ENCODE measurements around the gene CD27. TPM values are rescaled to one million over a fixed set of nuclear protein-coding genes. Genes with fewer than 3 reads are reported as not detected.

The CD27 gene
- 1.2 TPM for total RNA-seq

GRCh38 chr12:6444704-6445688, at the start of gene CD27:
Gene CD27, plus strand, starts transcription at chr12:6444955. Its CDS starts 141 bp downstream, at chr12:6445096.
- H3K36me3 ChIP-seq = no peaks in the 10 kb centered on the region
- no peaks in the 10 kb centered on the region for H3K27me3 ChIP-seq
- TF ChIP-seq POLR2AphosphoS5 (IDR thresholded peaks at IDR 0.05; ENCODE audit: insufficient read depth in 1 of 2, low read depth in 1 of 2) (no peak), POLR2A (IDR thresholded peaks at IDR 0.05) (no peak)
- TF ChIP-seq, protein P1, sequence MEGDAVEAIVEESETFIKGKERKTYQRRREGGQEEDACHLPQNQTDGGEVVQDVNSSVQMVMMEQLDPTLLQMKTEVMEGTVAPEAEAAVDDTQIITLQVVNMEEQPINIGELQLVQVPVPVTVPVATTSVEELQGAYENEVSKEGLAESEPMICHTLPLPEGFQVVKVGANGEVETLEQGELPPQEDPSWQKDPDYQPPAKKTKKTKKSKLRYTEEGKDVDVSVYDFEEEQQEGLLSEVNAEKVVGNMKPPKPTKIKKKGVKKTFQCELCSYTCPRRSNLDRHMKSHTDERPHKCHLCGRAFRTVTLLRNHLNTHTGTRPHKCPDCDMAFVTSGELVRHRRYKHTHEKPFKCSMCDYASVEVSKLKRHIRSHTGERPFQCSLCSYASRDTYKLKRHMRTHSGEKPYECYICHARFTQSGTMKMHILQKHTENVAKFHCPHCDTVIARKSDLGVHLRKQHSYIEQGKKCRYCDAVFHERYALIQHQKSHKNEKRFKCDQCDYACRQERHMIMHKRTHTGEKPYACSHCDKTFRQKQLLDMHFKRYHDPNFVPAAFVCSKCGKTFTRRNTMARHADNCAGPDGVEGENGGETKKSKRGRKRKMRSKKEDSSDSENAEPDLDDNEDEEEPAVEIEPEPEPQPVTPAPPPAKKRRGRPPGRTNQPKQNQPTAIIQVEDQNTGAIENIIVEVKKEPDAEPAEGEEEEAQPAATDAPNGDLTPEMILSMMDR (IDR thresholded peaks at IDR 0.05) = no peak
- peak within 1 kb of the TSS in 1 of 2 donors; percentile 15 for H3K4me3 ChIP-seq
- intact Hi-C loops (cut with DNase I) = no loop called here
- no peak for DNase-seq (ENCODE audit: extremely low spot score in 2 of 2)
- H3K4me1 ChIP-seq = peaks cover 9% of the 10 kb centered on the region
- no peak within 1 kb of the TSS for H3K27ac ChIP-seq
- no peaks in the 10 kb centered on the region for H3K9me3 ChIP-seq

DNA sequence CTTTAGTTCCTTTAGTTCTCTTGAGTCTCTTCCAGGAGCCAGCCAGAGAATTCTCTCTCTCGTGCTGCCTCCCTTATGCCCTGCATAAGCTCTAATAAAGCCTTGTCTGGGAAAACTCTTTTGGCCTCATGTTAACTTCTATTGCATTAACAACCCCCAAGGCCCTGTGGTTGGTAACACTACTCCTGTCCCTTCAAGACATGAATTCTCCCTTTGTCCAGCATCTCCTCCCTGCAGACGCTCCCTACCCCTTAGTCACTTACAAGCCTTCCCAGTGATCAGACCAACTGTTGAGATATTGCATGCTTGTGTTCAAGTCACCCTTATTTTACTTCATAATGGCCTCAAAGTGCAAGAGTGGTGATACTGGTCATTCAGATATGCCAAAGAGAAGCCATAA, 48.7 kb upstream of the CD27 start:
- no peaks in the 10 kb centered on the region for H3K9me3 ChIP-seq
- intact Hi-C loops (cut with DNase I) = no loop called here
- H3K27me3 ChIP-seq = no peaks in the 10 kb centered on the region
- no peaks in the 10 kb centered on the region for H3K36me3 ChIP-seq
- no peak for TF ChIP-seq POLR2A (IDR thresholded peaks at IDR 0.05)
- TF ChIP-seq, protein P1 (IDR thresholded peaks at IDR 0.05) = no peak
- TF ChIP-seq POLR2AphosphoS5 (IDR thresholded peaks at IDR 0.05; ENCODE audit: insufficient read depth in 1 of 2, low read depth in 1 of 2) = no peak
- peaks cover 12% of the 10 kb centered on the region for H3K4me1 ChIP-seq
- H3K27ac ChIP-seq = no peak overlapping the region
- no peak for DNase-seq (ENCODE audit: extremely low spot score in 2 of 2)
- H3K4me3 ChIP-seq = no peak overlapping the region

GRCh38 chr12:6399884-6400644, 44.7 kb upstream of the CD27 start:
- TF ChIP-seq POLR2A (IDR thresholded peaks at IDR 0.05) = no peak
- TF ChIP-seq POLR2AphosphoS5 (IDR thresholded peaks at IDR 0.05; ENCODE audit: insufficient read depth in 1 of 2, low read depth in 1 of 2) = no peak
- TF ChIP-seq, protein P1 (IDR thresholded peaks at IDR 0.05) = no peak
- Histone ChIP-seq H3K27me3 (no peaks in the 10 kb centered on the region), H3K36me3 (no peaks in the 10 kb centered on the region), H3K9me3 (no peaks in the 10 kb centered on the region), H3K4me1 (no peaks in the 10 kb centered on the region), H3K27ac (no peak overlapping the region), H3K4me3 (no peak overlapping the region)
- intact Hi-C loops (cut with DNase I) = no loop called here
- no peak for DNase-seq (ENCODE audit: extremely low spot score in 2 of 2)

DNA sequence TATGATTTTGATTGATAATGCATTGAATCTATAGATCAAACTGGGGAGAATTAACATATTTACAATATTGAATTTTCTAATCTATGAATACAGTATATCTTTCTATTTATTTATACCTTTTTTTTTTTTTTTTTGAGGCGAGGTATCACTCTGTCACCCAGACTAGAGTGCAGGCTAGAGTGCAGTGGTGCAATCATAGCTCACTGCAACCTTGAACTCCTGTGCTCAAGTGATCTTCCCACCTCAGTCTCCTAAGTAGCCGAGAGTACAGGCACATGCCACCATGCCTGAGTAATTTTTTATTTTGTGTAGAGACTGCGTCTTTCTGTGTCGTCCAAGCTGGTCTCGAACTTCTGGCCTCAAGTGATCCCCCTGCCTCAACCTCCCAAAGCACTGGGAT, 40.4 kb upstream of the CD27 start:
- Histone ChIP-seq H3K4me1 (no peaks in the 10 kb centered on the region), H3K9me3 (no peaks in the 10 kb centered on the region), H3K27me3 (no peaks in the 10 kb centered on the region), H3K36me3 (no peaks in the 10 kb centered on the region), H3K4me3 (no peak overlapping the region), H3K27ac (no peak overlapping the region)
- no peak for DNase-seq (ENCODE audit: extremely low spot score in 2 of 2)
- TF ChIP-seq POLR2A (IDR thresholded peaks at IDR 0.05) (no peak), POLR2AphosphoS5 (IDR thresholded peaks at IDR 0.05; ENCODE audit: insufficient read depth in 1 of 2, low read depth in 1 of 2) (no peak)
- TF ChIP-seq, protein P1 (IDR thresholded peaks at IDR 0.05) = no peak
- intact Hi-C loops (cut with DNase I) = no loop called here
